Measurements from ENCODE around the gene FXN.
"Not testable (repeated sequence)": the region's sequence is repeated elsewhere in the genome, so short reads cannot be mapped to it uniquely, and the experiment has no call there.

Gene FXN

GRCh38 chr9:69107771-69108170 is 72.2 kb downstream of the FXN start:
- DNase-seq = no peak

- not testable (repeated sequence) for DNase-seq
Observed at GRCh38 chr9:69108706-69109105, 73.2 kb downstream of the FXN start.

- no peak for DNase-seq
Observed at GRCh38 chr9:69109152-69109551, 73.6 kb downstream of the FXN start.

DNA sequence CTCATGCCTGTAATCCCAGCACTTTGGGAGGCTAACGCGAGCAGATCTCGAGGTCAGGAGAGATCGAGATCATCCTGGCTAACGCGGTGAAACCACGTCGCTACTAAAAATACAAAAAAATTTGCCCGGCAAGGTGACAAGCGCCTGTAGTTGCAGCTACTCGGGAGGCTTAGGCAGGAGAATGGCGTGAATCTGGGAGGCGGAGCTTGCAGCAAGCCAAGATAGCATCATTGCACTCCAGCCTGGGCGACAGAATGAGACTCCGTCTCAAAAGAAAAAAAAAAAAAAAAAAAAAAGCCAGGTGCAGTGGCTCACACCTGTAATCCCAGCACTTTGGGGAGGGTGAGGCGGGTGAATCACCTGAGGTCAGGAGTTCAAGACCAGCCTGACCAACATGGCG is 77.1 kb downstream of the FXN start:
- not testable (repeated sequence) for DNase-seq

DNA sequence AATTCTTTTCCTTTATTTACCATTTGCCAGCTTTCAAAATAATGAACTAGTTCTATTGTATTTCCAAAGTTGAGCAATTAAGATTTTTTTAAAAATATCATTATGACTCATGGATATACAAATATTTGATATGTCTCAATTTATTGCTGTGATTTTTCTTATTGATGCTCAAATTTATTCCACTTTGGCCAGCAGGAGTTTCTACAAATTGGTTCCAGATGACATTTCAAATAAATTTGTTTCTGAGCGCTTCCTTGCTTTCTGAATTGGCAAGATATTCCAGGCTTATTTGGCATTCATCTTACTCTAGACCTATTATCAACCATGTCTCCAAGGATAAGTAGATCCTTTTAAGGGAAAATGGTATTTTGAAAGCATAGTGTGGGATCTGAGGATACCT is 80.1 kb downstream of the FXN start:
- no peak for DNase-seq

DNA sequence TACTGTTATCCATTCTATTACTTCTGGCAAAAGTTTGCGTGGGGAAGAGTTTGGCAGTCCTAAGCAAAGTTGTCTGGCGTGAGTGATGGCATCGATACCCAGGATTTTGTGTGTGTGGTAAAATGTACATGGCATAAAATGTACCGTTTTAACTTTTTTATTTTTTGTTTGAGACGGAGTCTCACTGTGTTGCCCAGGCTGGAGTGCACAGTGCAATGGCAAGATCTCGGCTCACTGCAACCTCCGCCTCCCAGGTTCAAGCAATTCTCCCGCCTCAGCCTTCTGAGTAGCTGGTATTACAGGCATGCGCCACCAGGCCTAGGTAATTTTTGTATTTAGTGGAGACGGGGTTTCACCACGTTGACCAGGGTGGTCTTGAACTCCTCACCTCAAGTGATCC is 83.1 kb downstream of the FXN start:
- no peak for DNase-seq

- DNase-seq = no peak
Observed at GRCh38 chr9:69120380-69121154, 85.0 kb downstream of the FXN start.

GRCh38 chr9:69121155-69122081 is 85.9 kb downstream of the FXN start:
- peak; percentile 55 for DNase-seq

DNA sequence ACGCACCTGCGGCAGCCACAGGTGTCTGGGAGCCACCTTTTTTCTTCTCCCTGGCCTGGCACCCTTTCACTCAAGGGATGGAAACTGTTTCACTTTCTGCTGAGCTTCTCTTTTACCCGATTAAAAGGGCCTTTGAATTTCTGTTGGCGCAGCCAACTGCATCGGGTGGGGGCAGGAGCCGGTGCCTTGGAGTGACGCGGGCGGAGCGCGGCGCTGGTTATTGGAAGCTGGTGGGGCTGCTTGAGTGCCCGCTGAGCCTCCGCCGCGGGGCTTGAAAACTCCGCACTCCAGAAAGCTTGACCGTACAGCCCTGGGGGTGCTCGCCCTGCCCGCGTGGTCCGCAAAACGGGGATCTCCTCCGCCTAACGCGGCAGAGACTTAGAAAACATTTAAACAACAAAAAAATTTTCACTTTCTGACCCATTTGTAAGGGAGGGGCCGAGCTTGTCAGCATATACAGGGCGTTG is 86.6 kb downstream of the FXN start:
- peak; percentile 57 for DNase-seq

- peak; percentile 31 for DNase-seq
Observed at GRCh38 chr9:69122549-69123141, 87.1 kb downstream of the FXN start.

- DNase-seq = no peak
Observed at GRCh38 chr9:69130456-69131441, 95.2 kb downstream of the FXN start.

- peak; percentile 45 for DNase-seq
Observed at GRCh38 chr9:69131682-69132081, 96.1 kb downstream of the FXN start.

DNA sequence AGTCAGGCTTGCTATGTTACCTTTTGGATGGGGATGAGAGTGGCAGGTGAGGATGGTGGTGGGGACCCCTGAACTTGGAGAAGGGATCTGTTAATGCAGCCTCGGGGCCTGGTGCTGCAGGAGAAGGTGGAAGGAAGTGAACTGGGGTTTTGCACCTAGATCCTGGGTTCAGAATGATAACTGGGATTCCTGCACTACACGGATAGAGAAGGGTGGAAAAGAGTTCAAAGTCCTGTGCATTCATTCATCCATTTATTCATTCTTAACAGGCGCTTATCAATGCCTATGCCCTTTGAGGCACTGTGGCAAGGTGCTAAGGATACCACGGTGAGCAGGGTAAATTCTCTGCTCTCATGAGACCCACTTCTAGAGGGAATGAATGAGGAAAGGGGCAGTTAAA is 96.8 kb downstream of the FXN start:
- no peak for DNase-seq

DNA sequence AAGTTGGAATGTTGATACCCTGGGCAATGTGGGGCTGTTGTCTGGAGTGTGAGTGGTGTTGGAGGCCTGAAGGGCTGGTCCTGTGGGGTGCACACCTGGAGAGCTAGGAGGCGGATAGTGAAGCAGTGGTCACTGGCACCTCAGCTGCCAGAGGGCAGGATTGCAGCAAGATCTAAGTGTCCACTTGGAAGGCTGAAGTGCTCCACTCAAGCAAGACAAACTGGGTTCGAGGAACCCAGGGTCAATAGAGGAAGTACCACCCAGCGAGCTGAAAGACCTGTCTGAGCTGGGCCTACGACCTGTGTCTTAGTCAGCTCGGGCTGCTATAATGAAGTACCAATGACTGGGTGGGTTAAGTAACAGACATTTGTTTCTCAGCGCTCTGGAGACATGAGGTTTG is 98.9 kb downstream of the FXN start:
- no peak for DNase-seq

DNA sequence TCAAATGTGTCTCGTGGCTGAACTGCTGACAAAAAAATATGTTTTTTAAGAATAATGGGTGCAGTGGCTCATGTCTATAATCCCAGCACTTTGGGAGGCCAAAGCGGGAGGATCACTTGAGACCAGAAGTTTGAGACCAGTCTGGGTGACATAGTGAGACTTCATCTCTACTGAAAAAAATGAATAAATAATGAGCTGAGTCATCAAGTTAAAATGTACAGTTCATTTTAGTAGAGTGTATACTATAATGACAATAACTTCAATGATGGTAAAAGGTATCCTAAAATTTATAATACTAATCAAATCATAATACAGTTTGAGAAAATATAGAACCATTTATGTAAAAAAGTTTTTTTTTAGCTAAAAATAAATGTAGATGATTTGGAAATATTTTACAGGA is 100.6 kb downstream of the FXN start:
- DNase-seq = no peak

- no peak for DNase-seq
Observed at GRCh38 chr9:69136779-69137178, 101.2 kb downstream of the FXN start.

DNA sequence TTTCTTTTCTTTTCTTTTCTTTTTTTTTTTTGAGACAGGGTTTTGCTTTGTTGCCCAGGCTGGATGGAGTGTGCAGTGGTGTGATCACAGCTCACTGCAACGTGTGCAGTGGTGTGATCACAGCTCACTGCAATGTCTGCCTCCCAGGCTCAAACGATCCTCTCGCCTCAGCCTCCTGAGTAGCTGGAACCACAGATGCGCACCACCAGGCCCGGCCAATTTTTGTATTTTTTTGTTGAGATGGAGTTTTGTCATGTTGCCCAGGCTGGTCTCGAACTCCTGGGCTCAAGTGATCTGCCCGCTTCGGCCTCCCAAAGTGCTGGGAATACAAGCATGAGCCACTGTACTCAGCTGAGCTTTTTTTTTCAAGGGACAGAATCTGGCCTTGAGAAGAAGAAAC is 101.8 kb downstream of the FXN start:
- no peak for DNase-seq

GRCh38 chr9:69139596-69139995 is 104.0 kb downstream of the FXN start:
- no peak for DNase-seq

GRCh38 chr9:69140123-69140735 is 104.7 kb downstream of the FXN start:
- DNase-seq = no peak

- no peak for DNase-seq
Observed at GRCh38 chr9:69141851-69142250, 106.3 kb downstream of the FXN start.

DNA sequence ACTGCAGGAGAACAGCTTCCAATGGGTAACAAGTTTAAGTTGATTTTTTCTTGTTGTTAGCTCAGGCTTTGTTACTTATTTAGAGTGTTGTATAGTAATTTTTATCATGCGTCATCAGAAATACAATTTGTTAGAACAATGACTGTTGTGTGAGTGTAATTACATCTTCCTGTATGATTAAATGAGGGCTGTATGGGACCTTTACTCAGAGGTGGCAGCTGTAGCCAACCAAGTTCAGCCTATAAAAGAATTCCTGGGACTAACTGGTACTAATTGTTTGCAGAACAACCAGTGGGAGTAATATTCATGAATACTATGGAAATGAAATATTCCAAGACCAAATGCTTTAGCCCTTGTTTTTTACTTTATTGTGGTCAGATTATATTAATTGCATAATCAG is 107.7 kb downstream of the FXN start:
- no peak for DNase-seq

Data from right hindlimb (tissue), 1 donor.